SH-SY5Y (cell line): ENCODE measurements around the gene RPL18.

Experiments used
- GATA2 ChIP-seq: IDR thresholded peaks from 2 replicates; pipeline ENCODE4 v1.6.1; 2011; ENCODE audit warnings: mild to moderate bottlenecking, low read depth, low read length
- GATA3 ChIP-seq: IDR thresholded peaks from 2 replicates; pipeline ENCODE4 v1.6.1; 2011; ENCODE audit warnings: low read depth, mild to moderate bottlenecking, low read length, moderate library complexity

DNA sequence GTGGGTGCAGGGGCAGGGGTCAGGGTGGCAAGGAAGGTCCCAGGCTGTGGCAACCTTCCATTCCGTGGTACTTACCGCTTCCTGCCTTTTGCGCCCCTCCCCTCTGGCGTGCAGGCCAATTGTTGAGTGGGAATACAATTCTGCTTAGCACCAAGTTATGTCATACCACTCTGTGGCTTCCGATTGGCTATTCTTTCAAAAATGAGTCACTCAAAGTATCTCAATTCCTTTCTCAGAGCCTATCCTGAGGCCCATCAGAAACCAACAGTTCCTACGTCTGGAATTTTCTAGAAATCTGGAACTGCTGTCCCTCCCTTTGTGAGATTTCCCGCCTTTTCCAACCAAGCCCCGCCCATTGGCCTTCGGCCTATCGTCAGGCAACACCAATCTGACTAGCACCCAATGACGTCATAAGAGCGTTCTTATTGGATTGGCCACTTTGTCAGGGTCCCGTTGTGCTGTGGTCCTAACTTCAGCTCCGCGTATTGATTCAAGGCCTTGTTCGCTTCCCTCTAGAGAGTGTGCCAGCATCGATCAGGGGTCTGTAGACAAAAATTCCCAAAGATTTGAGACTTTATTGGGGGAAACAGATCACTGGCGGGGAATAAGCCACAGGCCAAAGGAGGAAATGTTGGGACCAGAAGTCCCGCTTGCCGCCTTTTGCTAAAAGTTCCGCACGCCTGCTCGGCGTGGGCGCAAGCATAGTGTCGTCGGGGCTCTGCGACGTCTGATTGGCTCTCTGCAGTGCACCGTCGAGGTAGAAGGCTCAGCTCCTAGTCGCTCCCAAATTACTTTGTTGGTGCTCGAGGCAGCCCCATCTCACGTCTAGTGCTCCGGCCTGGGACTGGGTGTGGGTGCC, 42.1 kb upstream of the RPL18 start:
- TF ChIP-seq GATA3 (no peak), GATA2 (no peak)
